ENCODE measurements around the gene WWOX. TPM values are rescaled to one million over a fixed set of nuclear protein-coding genes. Genes with fewer than 3 reads are reported as not detected.

The WWOX gene
- total RNA-seq, 2 experiments from 2014 or later, result 19.9 to 29.4 TPM

GRCh38 chr16:78608305-78608776 is 508.9 kb downstream of the WWOX start:
- H3K36me3 Mint-ChIP-seq (ENCODE audit: low read depth), result no peaks in the 10 kb centered on the region
- intact Hi-C loops (cut with DNase I, micrococcal nuclease), result no loop called here
- DNase-seq, result no peak
- no peak overlapping the region for H3K27ac Mint-ChIP-seq
- no peaks in the 10 kb centered on the region for H3K9me3 Mint-ChIP-seq (ENCODE audit: low read depth)
- H3K4me3 Mint-ChIP-seq, result no peak overlapping the region
- no peak for ATAC-seq
- peaks cover 4% of the 10 kb centered on the region for H3K4me1 Mint-ChIP-seq
- no peaks in the 10 kb centered on the region for H3K27me3 Mint-ChIP-seq
- CTCF ChIA-PET, result no interaction called here
- POLR2A ChIA-PET, result no interaction called here

- DNase-seq (no peak), ATAC-seq (no peak)
- Mint-ChIP-seq H3K27me3 (no peaks in the 10 kb centered on the region), H3K4me3 (no peak overlapping the region), H3K9me3 (ENCODE audit: low read depth) (no peaks in the 10 kb centered on the region), H3K36me3 (ENCODE audit: low read depth) (no peaks in the 10 kb centered on the region), H3K27ac (no peak overlapping the region), H3K4me1 (peaks cover 4% of the 10 kb centered on the region)
- POLR2A ChIA-PET, result no interaction called here
- CTCF ChIA-PET, result interaction anchor here (0.6 kb wide), 5 partner anchors 9 to 1559 kb away, joined by 3 to 5 read pairs (median 3); no protein-coding TSS in a partner anchor
- intact Hi-C loops (cut with DNase I, micrococcal nuclease), result no loop called here
Observed at GRCh38 chr16:78609402-78610274, 510.2 kb downstream of the WWOX start.

- intact Hi-C loops (cut with DNase I, micrococcal nuclease), result no loop called here
- ATAC-seq (no peak), DNase-seq (no peak)
- CTCF ChIA-PET, result no interaction called here
- H3K4me1 Mint-ChIP-seq, result peaks cover 4% of the 10 kb centered on the region
- H3K4me3 Mint-ChIP-seq, result no peak overlapping the region
- POLR2A ChIA-PET, result no interaction called here
- H3K9me3 Mint-ChIP-seq (ENCODE audit: low read depth), result no peaks in the 10 kb centered on the region
- no peaks in the 10 kb centered on the region for H3K36me3 Mint-ChIP-seq (ENCODE audit: low read depth)
- no peaks in the 10 kb centered on the region for H3K27me3 Mint-ChIP-seq
- no peak overlapping the region for H3K27ac Mint-ChIP-seq
Observed at GRCh38 chr16:78611318-78611717, 511.9 kb downstream of the WWOX start.

- H3K9me3 Mint-ChIP-seq (ENCODE audit: low read depth), result peaks cover 5% of the 10 kb centered on the region
- H3K4me3 Mint-ChIP-seq, result no peak overlapping the region
- no peak for ATAC-seq
- no peaks in the 10 kb centered on the region for H3K36me3 Mint-ChIP-seq (ENCODE audit: low read depth)
- CTCF ChIA-PET, result no interaction called here
- no peaks in the 10 kb centered on the region for H3K4me1 Mint-ChIP-seq
- POLR2A ChIA-PET, result no interaction called here
- H3K27me3 Mint-ChIP-seq, result no peaks in the 10 kb centered on the region
- intact Hi-C loops (cut with DNase I, micrococcal nuclease), result no loop called here
- H3K27ac Mint-ChIP-seq, result no peak overlapping the region
- DNase-seq, result no peak
Observed at GRCh38 chr16:78619811-78620210, 520.4 kb downstream of the WWOX start.

- intact Hi-C loops (cut with DNase I, micrococcal nuclease), result no loop called here
- H3K27ac Mint-ChIP-seq, result no peak overlapping the region
- H3K36me3 Mint-ChIP-seq (ENCODE audit: low read depth), result no peaks in the 10 kb centered on the region
- ATAC-seq (no peak), DNase-seq (no peak)
- no peak overlapping the region for H3K4me3 Mint-ChIP-seq
- H3K27me3 Mint-ChIP-seq, result no peaks in the 10 kb centered on the region
- H3K4me1 Mint-ChIP-seq, result no peaks in the 10 kb centered on the region
- ChIA-PET POLR2A (no interaction called here), CTCF (no interaction called here)
- peaks cover 5% of the 10 kb centered on the region for H3K9me3 Mint-ChIP-seq (ENCODE audit: low read depth)
Observed at GRCh38 chr16:78620291-78620690, 520.8 kb downstream of the WWOX start.

GRCh38 chr16:78623796-78624195 is 524.3 kb downstream of the WWOX start:
- Mint-ChIP-seq H3K4me1 (no peaks in the 10 kb centered on the region), H3K27me3 (no peaks in the 10 kb centered on the region), H3K27ac (no peak overlapping the region), H3K36me3 (ENCODE audit: low read depth) (peaks cover 6% of the 10 kb centered on the region), H3K9me3 (ENCODE audit: low read depth) (peaks cover 11% of the 10 kb centered on the region), H3K4me3 (no peak overlapping the region)
- no peak for DNase-seq
- no peak for ATAC-seq
- ChIA-PET CTCF (no interaction called here), POLR2A (no interaction called here)
- intact Hi-C loops (cut with DNase I, micrococcal nuclease), result no loop called here

- no peak overlapping the region for H3K4me3 Mint-ChIP-seq
- POLR2A ChIA-PET, result no interaction called here
- no peak overlapping the region for H3K27ac Mint-ChIP-seq
- intact Hi-C loops (cut with DNase I, micrococcal nuclease), result no loop called here
- no peaks in the 10 kb centered on the region for H3K27me3 Mint-ChIP-seq
- H3K9me3 Mint-ChIP-seq (ENCODE audit: low read depth), result peaks cover 14% of the 10 kb centered on the region
- DNase-seq (no peak), ATAC-seq (no peak)
- CTCF ChIA-PET, result no interaction called here
- no peaks in the 10 kb centered on the region for H3K4me1 Mint-ChIP-seq
- H3K36me3 Mint-ChIP-seq (ENCODE audit: low read depth), result peaks cover 6% of the 10 kb centered on the region
Observed at GRCh38 chr16:78624366-78624765, 524.9 kb downstream of the WWOX start.

GRCh38 chr16:78628461-78629045 is 529.1 kb downstream of the WWOX start:
- ATAC-seq, result no peak
- CTCF ChIA-PET, result no interaction called here
- Mint-ChIP-seq H3K27me3 (no peaks in the 10 kb centered on the region), H3K4me3 (no peak overlapping the region), H3K4me1 (no peaks in the 10 kb centered on the region), H3K36me3 (ENCODE audit: low read depth) (peaks cover 13% of the 10 kb centered on the region), H3K9me3 (ENCODE audit: low read depth) (peaks cover 21% of the 10 kb centered on the region), H3K27ac (no peak overlapping the region)
- no peak for DNase-seq
- POLR2A ChIA-PET, result no interaction called here
- intact Hi-C loops (cut with DNase I, micrococcal nuclease), result no loop called here

- Mint-ChIP-seq H3K9me3 (ENCODE audit: low read depth) (peaks cover 21% of the 10 kb centered on the region), H3K4me1 (no peaks in the 10 kb centered on the region), H3K36me3 (ENCODE audit: low read depth) (peaks cover 13% of the 10 kb centered on the region), H3K27ac (no peak overlapping the region), H3K27me3 (no peaks in the 10 kb centered on the region), H3K4me3 (no peak overlapping the region)
- DNase-seq (no peak), ATAC-seq (no peak)
- ChIA-PET POLR2A (no interaction called here), CTCF (no interaction called here)
- intact Hi-C loops (cut with DNase I, micrococcal nuclease), result no loop called here
Observed at GRCh38 chr16:78629173-78629572, 529.7 kb downstream of the WWOX start.

GRCh38 chr16:78630102-78630501 is 530.6 kb downstream of the WWOX start:
- peaks cover 21% of the 10 kb centered on the region for H3K9me3 Mint-ChIP-seq (ENCODE audit: low read depth)
- no peak for DNase-seq
- ChIA-PET CTCF (no interaction called here), POLR2A (no interaction called here)
- no peak overlapping the region for H3K4me3 Mint-ChIP-seq
- H3K27me3 Mint-ChIP-seq, result no peaks in the 10 kb centered on the region
- H3K36me3 Mint-ChIP-seq (ENCODE audit: low read depth), result peaks cover 13% of the 10 kb centered on the region
- ATAC-seq, result no peak
- no peak overlapping the region for H3K27ac Mint-ChIP-seq
- intact Hi-C loops (cut with DNase I, micrococcal nuclease), result no loop called here
- no peaks in the 10 kb centered on the region for H3K4me1 Mint-ChIP-seq

- H3K36me3 Mint-ChIP-seq (ENCODE audit: low read depth), result peaks cover 8% of the 10 kb centered on the region
- H3K27me3 Mint-ChIP-seq, result no peaks in the 10 kb centered on the region
- intact Hi-C loops (cut with DNase I, micrococcal nuclease), result no loop called here
- H3K4me3 Mint-ChIP-seq, result no peak overlapping the region
- no peak overlapping the region for H3K27ac Mint-ChIP-seq
- DNase-seq (no peak), ATAC-seq (no peak)
- ChIA-PET CTCF (interaction anchor here (0.8 kb wide), 1 partner anchor 24 kb away, joined by 4 read pairs; no protein-coding TSS in a partner anchor), POLR2A (no interaction called here)
- no peaks in the 10 kb centered on the region for H3K4me1 Mint-ChIP-seq
- peaks cover 18% of the 10 kb centered on the region for H3K9me3 Mint-ChIP-seq (ENCODE audit: low read depth)
Observed at GRCh38 chr16:78633551-78633950, 534.1 kb downstream of the WWOX start.

- H3K9me3 Mint-ChIP-seq (ENCODE audit: low read depth), result peaks cover 3% of the 10 kb centered on the region
- H3K4me1 Mint-ChIP-seq, result peaks cover 4% of the 10 kb centered on the region
- intact Hi-C loops (cut with DNase I, micrococcal nuclease), result no loop called here
- peaks cover 2% of the 10 kb centered on the region for H3K27me3 Mint-ChIP-seq
- no peak overlapping the region for H3K27ac Mint-ChIP-seq
- ChIA-PET POLR2A (no interaction called here), CTCF (no interaction called here)
- no peak overlapping the region for H3K4me3 Mint-ChIP-seq
- no peak for DNase-seq
- ATAC-seq, result no peak
- peaks cover 4% of the 10 kb centered on the region for H3K36me3 Mint-ChIP-seq (ENCODE audit: low read depth)
Observed at GRCh38 chr16:78635807-78636206, 536.4 kb downstream of the WWOX start.
